ENCODE measurements around the gene NGFR. TPM values are rescaled to one million over a fixed set of nuclear protein-coding genes. Genes with fewer than 3 reads are reported as not detected.

Gene NGFR
- total RNA-seq, 4 donors from 2014 or later = 3.0 to 40.5 (median 19.1) TPM

DNA sequence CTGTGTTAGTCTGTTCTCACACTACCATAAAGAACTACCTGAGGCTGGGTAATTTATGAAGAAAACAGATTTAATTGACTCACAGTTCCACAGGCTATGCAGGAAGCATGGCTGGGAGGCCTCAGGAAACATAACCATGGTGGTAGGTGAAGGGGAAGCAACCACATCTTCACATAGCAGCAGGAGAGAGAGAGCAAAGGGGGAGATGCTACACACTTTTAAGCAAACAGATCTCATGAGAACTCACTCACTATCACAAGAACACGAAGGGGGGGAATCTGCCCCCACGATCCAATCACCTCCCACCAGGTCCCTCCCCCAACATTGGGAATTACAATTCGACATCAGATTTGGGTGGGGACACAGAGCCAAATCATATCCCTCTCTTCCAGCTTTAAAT is 48.8 kb downstream of the NGFR start:
- intact Hi-C loops (cut with DNase I; ENCODE audit: low total_unique reads) = no loop called here

GRCh38 chr17:49545007-49545660 is 50.0 kb downstream of the NGFR start:
- peak in 1 of 2 donors; percentile 67 for DNase-seq (ENCODE audit: low spot score in 2 of 2)
- no peak overlapping the region for H3K4me3 ChIP-seq (ENCODE audit: low read depth, poor library complexity, severe bottlenecking)
- intact Hi-C loops (cut with DNase I; ENCODE audit: low total_unique reads) = loop anchor here (5.0 kb wide), 1 partner anchor 48 kb away; the partner anchor contains the start of gene NGFR
- TF ChIP-seq CTCF (IDR thresholded peaks at IDR 0.05) = no peak
- no peak for TF ChIP-seq POLR2A (IDR thresholded peaks at IDR 0.05)
- WGBS, 2 donors = 78 to 87% methylated on average over 8 of the region's 8 CpGs

More for the DNA sequence above, 48.8 kb downstream of the NGFR start:
- no peak overlapping the region for H3K4me3 ChIP-seq (ENCODE audit: low read depth, poor library complexity, severe bottlenecking)
- TF ChIP-seq CTCF (IDR thresholded peaks at IDR 0.05) (no peak), POLR2A (IDR thresholded peaks at IDR 0.05) (no peak)
- peak in 1 of 2 donors; percentile 53 for DNase-seq (ENCODE audit: low spot score in 2 of 2)
- WGBS, 2 donors = 74 to 82% methylated on average over 3 of the region's 3 CpGs

GRCh38 chr17:49545806-49546545 is 50.9 kb downstream of the NGFR start:
- DNase-seq (ENCODE audit: low spot score in 2 of 2) = peak in 1 of 2 donors; percentile 72
- WGBS, 2 donors = 86 to 88% methylated on average over 15 of the region's 15 CpGs
- H3K4me3 ChIP-seq (ENCODE audit: low read depth, poor library complexity, severe bottlenecking) = no peak overlapping the region
- intact Hi-C loops (cut with DNase I; ENCODE audit: low total_unique reads) = loop anchor here (5.0 kb wide), 1 partner anchor 49 kb away; the partner anchor contains the start of gene NGFR
- TF ChIP-seq POLR2A (IDR thresholded peaks at IDR 0.05) = no peak
- TF ChIP-seq CTCF (IDR thresholded peaks at IDR 0.05) = no peak

DNA sequence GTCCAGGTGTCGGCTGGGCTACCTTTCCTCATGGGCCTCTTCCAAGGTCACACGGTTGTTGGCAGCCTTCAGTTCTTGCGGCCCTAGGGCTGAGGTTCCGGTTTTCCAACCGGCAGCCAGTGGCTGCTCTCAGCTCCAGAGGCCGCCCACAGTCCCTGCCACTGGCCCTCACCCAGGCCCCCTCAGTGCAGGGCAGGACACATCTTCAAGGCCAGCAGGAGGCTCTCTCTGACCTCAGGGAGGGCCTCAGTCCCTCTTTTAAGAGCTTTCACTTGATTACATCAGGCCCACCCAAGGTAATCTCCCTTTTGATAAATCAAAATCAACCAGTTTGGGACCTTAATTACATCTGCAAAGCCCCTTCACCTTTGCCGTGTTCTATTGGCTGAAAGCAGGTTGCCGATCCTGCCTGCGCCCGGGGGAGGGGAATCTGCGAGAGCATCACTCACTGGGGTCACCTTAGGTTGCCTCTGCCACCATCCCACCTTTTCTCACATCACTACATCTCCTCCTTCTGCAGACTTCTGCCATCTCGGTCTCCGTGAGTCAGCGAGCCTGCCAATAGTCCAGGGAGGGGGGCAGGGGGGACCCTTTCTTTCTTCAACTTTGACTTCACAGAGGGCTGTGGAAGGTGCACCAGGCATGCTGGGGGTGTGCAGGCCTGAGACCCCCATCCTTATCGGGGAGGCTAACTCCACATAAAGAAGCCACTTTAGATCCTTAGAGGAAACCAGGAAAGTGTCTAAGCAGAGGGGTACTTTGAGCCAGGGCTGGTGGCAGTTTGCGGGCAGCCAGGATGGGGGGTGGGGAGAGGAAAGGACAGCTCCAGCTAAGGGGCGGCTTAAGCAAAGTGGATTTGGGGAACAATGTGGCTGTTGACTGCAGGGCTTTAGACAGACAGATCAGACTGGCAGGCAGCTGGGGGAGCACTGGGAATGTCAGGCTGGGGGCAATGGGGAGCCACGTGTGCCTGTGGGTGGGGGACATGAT is 51.7 kb downstream of the NGFR start:
- no peak overlapping the region for H3K4me3 ChIP-seq (ENCODE audit: low read depth, poor library complexity, severe bottlenecking)
- 80 to 82% methylated on average over 18 of the region's 18 CpGs for WGBS, 2 donors
- peak in 1 of 2 donors; percentile 70 for DNase-seq (ENCODE audit: low spot score in 2 of 2)
- no peak for TF ChIP-seq POLR2A (IDR thresholded peaks at IDR 0.05)
- no peak for TF ChIP-seq CTCF (IDR thresholded peaks at IDR 0.05)
- intact Hi-C loops (cut with DNase I; ENCODE audit: low total_unique reads) = loop anchor here (5.0 kb wide), 1 partner anchor 50 kb away; the partner anchor contains the start of gene NGFR

DNA sequence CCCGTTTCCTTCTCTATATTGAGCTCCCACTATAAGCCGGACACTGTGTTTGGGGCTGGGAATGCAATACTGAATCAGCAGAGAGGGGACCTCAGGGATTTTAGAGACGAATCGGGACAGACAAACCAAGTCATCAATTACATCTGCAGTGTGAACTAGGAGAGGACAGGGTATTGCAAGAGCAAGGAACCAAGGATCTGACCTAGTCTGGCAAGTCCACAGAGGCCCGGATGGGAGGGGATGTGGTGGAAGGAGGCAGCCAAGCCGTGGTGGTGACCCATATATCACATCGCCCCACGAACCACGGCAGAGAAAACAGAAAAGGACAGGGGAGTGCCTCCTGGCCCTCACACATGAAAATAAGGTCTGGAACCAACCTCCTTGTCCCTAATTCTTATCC is 52.5 kb downstream of the NGFR start:
- TF ChIP-seq POLR2A (IDR thresholded peaks at IDR 0.05) (no peak), CTCF (IDR thresholded peaks at IDR 0.05) (no peak)
- peak in 1 of 2 donors; percentile 63 for DNase-seq (ENCODE audit: low spot score in 2 of 2)
- 60 to 64% methylated on average over 9 of the region's 9 CpGs for WGBS, 2 donors
- H3K4me3 ChIP-seq (ENCODE audit: low read depth, poor library complexity, severe bottlenecking) = no peak overlapping the region
- intact Hi-C loops (cut with DNase I; ENCODE audit: low total_unique reads) = loop anchor here (5.0 kb wide), 1 partner anchor 50 kb away; the partner anchor contains the start of gene NGFR

Measured in lower leg skin (tissue), 4 donors.